Measurements from ENCODE around the gene SHANK2.

DNA sequence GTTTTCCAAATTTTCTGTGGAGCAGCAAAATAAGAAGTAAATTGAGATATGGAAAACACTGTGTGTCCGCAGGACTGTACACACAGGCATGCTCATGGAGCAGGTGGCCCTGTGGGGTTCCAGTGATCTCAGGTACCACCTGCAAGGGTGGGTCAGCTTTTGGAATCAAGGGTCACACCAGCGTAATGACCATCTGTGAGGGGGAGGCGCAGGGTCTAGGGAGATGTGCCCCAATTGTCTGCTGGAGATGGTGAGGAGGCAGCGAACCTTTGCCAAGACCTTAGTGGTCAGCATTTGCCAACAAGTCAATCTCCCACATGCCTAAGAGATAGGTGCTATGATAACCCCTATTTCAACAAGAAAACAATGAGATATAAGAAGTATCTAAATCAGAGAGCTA lies 49.4 kb downstream of the SHANK2 start:
- TF ChIP-seq EZH2 (IDR thresholded peaks at IDR 0.05; ENCODE audit: low read length) = no peak
- TF ChIP-seq, protein P1, sequence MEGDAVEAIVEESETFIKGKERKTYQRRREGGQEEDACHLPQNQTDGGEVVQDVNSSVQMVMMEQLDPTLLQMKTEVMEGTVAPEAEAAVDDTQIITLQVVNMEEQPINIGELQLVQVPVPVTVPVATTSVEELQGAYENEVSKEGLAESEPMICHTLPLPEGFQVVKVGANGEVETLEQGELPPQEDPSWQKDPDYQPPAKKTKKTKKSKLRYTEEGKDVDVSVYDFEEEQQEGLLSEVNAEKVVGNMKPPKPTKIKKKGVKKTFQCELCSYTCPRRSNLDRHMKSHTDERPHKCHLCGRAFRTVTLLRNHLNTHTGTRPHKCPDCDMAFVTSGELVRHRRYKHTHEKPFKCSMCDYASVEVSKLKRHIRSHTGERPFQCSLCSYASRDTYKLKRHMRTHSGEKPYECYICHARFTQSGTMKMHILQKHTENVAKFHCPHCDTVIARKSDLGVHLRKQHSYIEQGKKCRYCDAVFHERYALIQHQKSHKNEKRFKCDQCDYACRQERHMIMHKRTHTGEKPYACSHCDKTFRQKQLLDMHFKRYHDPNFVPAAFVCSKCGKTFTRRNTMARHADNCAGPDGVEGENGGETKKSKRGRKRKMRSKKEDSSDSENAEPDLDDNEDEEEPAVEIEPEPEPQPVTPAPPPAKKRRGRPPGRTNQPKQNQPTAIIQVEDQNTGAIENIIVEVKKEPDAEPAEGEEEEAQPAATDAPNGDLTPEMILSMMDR (optimal IDR thresholded peaks at IDR 0.05 in 1 of 3, IDR thresholded peaks at IDR 0.05 in 1 of 3, conservative IDR thresholded peaks at IDR 0.05 in 1 of 3; ENCODE audit: extremely low read depth in 1 of 3, insufficient read depth in 2 of 3, low read length in 3 of 3) = no peak
